ENCODE measurements around the gene MTSS2. TPM values are rescaled to one million over a fixed set of nuclear protein-coding genes. Genes with fewer than 3 reads are reported as not detected.
"Not testable (repeated sequence)": the region's sequence is repeated elsewhere in the genome, so short reads cannot be mapped to it uniquely, and the experiment has no call there.

MTSS2 gene
- total RNA-seq, 1 donor = 97.6 TPM

DNA sequence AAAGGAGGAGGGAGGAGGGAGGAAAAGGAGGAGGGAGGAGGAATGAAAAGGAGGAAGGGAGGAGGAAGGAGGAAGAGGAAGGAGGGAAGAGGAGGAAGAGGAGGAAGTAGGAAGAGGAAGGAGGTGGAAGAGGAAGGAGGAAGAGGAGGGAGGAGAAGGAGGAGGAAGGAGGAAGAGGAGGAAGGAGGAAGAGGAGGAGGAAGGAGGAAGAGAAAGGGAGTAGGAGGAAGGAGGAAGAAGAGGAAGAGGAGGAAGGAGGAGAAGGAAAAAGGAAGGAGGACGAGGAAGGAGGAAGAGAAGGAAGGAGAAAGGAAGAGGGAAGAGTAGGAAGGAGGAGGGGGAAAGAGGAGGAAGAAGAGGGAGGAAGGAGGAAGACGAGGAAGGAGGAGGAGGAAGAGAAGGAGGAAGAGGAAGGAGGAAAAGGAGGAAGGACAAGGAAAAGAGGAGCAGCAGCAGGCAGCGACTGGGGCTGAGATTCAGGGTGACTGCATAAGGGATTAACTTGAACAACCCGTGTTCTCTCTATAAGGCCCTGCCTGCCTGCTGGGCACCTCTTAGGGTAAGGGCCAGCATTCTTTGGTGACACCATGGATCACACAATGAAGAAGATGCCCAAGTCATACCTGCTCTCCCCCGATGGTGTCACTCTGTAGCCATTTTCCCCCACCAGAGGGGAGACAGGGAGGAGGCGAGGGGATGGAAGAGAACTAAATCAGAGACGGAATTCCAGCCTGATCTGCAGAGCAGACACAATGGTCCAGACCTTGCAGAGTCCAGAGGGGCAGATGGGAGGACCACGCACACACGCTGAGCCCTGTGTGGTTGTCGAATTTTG is 40.9 kb downstream of the MTSS2 start:
- TF ChIP-seq CTCF (IDR thresholded peaks at IDR 0.05; ENCODE audit: insufficient read depth, low read depth, low read length) = no peak
- H3K4me3 ChIP-seq (ENCODE audit: low read depth, low read length) = no peak overlapping the region
- no peak for DNase-seq (ENCODE audit: low read depth)

- not testable (repeated sequence) for DNase-seq (ENCODE audit: low read depth); H3K4me3 ChIP-seq (ENCODE audit: low read depth, low read length)
Measured at GRCh38 chr16:70643264-70643663, 42.6 kb downstream of the MTSS2 start.

DNA sequence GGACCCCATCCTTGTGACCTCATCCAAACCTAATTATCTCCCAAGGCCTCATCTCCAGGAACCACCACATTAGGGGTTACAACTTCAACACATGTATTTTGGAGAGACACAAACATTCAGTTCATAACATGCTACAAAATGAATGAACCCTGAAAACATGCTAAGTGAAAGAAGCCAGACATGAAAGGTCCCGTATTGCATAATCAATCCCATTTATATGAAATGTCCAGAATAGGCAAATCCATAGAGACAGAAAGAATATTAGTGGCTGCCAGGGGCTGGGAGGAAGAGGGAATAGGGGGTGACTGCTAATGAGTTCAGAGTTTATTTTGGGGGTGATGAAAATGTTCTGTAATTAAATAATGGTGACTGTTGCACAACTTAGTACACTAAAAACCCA is 43.2 kb downstream of the MTSS2 start:
- DNase-seq (ENCODE audit: low read depth) = no peak
- H3K4me3 ChIP-seq (ENCODE audit: low read depth, low read length) = no peak overlapping the region
- TF ChIP-seq CTCF (IDR thresholded peaks at IDR 0.05; ENCODE audit: insufficient read depth, low read depth, low read length) = no peak

- TF ChIP-seq CTCF (IDR thresholded peaks at IDR 0.05; ENCODE audit: insufficient read depth, low read depth, low read length) = no peak
- no peak overlapping the region for H3K4me3 ChIP-seq (ENCODE audit: low read depth, low read length)
- peak; percentile 98 for DNase-seq (ENCODE audit: low read depth)
Measured at GRCh38 chr16:70638814-70639792, 46.8 kb downstream of the MTSS2 start.

Other genes starting within 250 kb of the MTSS2 start
- gene ST3GAL2, start 247.0 kb downstream of the MTSS2 start, total RNA-seq = 42.7 and 51.2 TPM in 2 replicates
- gene FCSK, start 231.5 kb downstream of the MTSS2 start, total RNA-seq = 9.0 and 9.5 TPM in 2 replicates
- gene COG4, start 162.5 kb downstream of the MTSS2 start, total RNA-seq = 57.0 and 64.8 TPM in 2 replicates
- 111 and 154 TPM in 2 replicates for gene SF3B3, start 162.2 kb downstream of the MTSS2 start, total RNA-seq
- gene IL34, start 39.5 kb downstream of the MTSS2 start, total RNA-seq = 1.3 and 1.7 TPM in 2 replicates
- gene VAC14, start 115.1 kb upstream of the MTSS2 start, total RNA-seq = 37.1 and 55.4 TPM in 2 replicates

Measured in fibroblast of villous mesenchyme (primary cell).